T-helper 2 cell treated with Interferon-gamma antibody and Interleukin-4, amounts not matched to agents 5 μg/mL and 100 μg/mL, for 36 hours (primary cell): ENCODE results near the gene FREY1.

ENCODE experiments used
- DNase-seq: peaks from one replicate; pipeline ENCODE4 v3.0.0; 2021; ENCODE audit warnings: low spot score
- H3K27ac Mint-ChIP-seq: one replicate; pipeline ENCODE4 v1.8.0; 2021; ENCODE audit warnings: mild to moderate bottlenecking, mixed read lengths
- H3K27me3 Mint-ChIP-seq: one replicate; pipeline ENCODE4 v1.8.0; 2021; ENCODE audit warnings: low read depth, mixed read lengths
- H3K36me3 Mint-ChIP-seq: one replicate; pipeline ENCODE4 v1.8.0; 2021; ENCODE audit warnings: low read depth, mixed read lengths
- H3K4me1 Mint-ChIP-seq: one replicate; pipeline ENCODE4 v1.8.0; 2021; ENCODE audit warnings: low read depth, mixed read lengths
- H3K4me3 Mint-ChIP-seq: one replicate; pipeline ENCODE4 v1.8.0; 2022; ENCODE audit warnings: mild to moderate bottlenecking, moderate library complexity, mixed read lengths
- H3K9me3 Mint-ChIP-seq: one replicate; pipeline ENCODE4 v1.8.0; 2021; ENCODE audit warnings: mixed read lengths

Gene FREY1

GRCh38 chr11:45933131-45933831 lies 26.2 kb upstream of the FREY1 start:
- Mint-ChIP-seq H3K4me1 (peaks cover 18% of the 10 kb centered on the region), H3K36me3 (peaks cover 21% of the 10 kb centered on the region), H3K4me3 (no peak overlapping the region), H3K27me3 (no peaks in the 10 kb centered on the region), H3K9me3 (no peaks in the 10 kb centered on the region), H3K27ac (no peak overlapping the region)
- no peak for DNase-seq

GRCh38 chr11:45932217-45932616 lies 25.1 kb upstream of the FREY1 start:
- no peaks in the 10 kb centered on the region for H3K9me3 Mint-ChIP-seq
- H3K4me1 Mint-ChIP-seq, result peaks cover 21% of the 10 kb centered on the region
- H3K4me3 Mint-ChIP-seq, result no peak overlapping the region
- DNase-seq, result no peak
- no peak overlapping the region for H3K27ac Mint-ChIP-seq
- H3K27me3 Mint-ChIP-seq, result no peaks in the 10 kb centered on the region
- peaks cover 18% of the 10 kb centered on the region for H3K36me3 Mint-ChIP-seq

GRCh38 chr11:45931739-45932138 lies 24.7 kb upstream of the FREY1 start:
- no peak for DNase-seq
- Mint-ChIP-seq H3K36me3 (peaks cover 18% of the 10 kb centered on the region), H3K27ac (no peak overlapping the region), H3K4me1 (peaks cover 21% of the 10 kb centered on the region), H3K9me3 (no peaks in the 10 kb centered on the region), H3K4me3 (no peak overlapping the region), H3K27me3 (no peaks in the 10 kb centered on the region)

GRCh38 chr11:45930951-45931570 lies 24.0 kb upstream of the FREY1 start:
- Mint-ChIP-seq H3K9me3 (no peaks in the 10 kb centered on the region), H3K4me1 (peaks cover 21% of the 10 kb centered on the region), H3K4me3 (peak overlapping the region; percentile 69), H3K27ac (peak overlapping the region; percentile 88), H3K36me3 (peaks cover 14% of the 10 kb centered on the region), H3K27me3 (no peaks in the 10 kb centered on the region)
- DNase-seq, result no peak

- Mint-ChIP-seq H3K4me1 (peaks cover 21% of the 10 kb centered on the region), H3K36me3 (peaks cover 12% of the 10 kb centered on the region), H3K9me3 (no peaks in the 10 kb centered on the region), H3K27ac (peak overlapping the region; percentile 88), H3K4me3 (peak overlapping the region; percentile 69), H3K27me3 (peaks cover 2% of the 10 kb centered on the region)
- DNase-seq, result no peak
These were observed 23.1 kb upstream of the FREY1 start for GRCh38 chr11:45930031-45930794.

- H3K4me3 Mint-ChIP-seq, result peak overlapping the region; percentile 69
These were observed 22.5 kb upstream of the FREY1 start for GRCh38 chr11:45929486-45930030.

GRCh38 chr11:45928535-45929215 lies 21.6 kb upstream of the FREY1 start:
- Mint-ChIP-seq H3K27ac (peak overlapping the region; percentile 49), H3K36me3 (peaks cover 7% of the 10 kb centered on the region), H3K27me3 (peaks cover 15% of the 10 kb centered on the region), H3K9me3 (no peaks in the 10 kb centered on the region), H3K4me1 (peaks cover 21% of the 10 kb centered on the region), H3K4me3 (no peak overlapping the region)
- no peak for DNase-seq

More at GRCh38 chr11:45929486-45930030, 22.5 kb upstream of the FREY1 start:
- Mint-ChIP-seq H3K27ac (peak overlapping the region; percentile 88), H3K27me3 (peaks cover 8% of the 10 kb centered on the region), H3K36me3 (peaks cover 10% of the 10 kb centered on the region), H3K9me3 (no peaks in the 10 kb centered on the region), H3K4me1 (peaks cover 21% of the 10 kb centered on the region)
- no peak for DNase-seq

GRCh38 chr11:45927684-45928413 lies 20.8 kb upstream of the FREY1 start:
- Mint-ChIP-seq H3K27ac (peak overlapping the region; percentile 8), H3K36me3 (peaks cover 7% of the 10 kb centered on the region), H3K4me3 (no peak overlapping the region), H3K9me3 (no peaks in the 10 kb centered on the region), H3K4me1 (peaks cover 21% of the 10 kb centered on the region), H3K27me3 (peaks cover 20% of the 10 kb centered on the region)
- no peak for DNase-seq

- Mint-ChIP-seq H3K4me3 (no peak overlapping the region), H3K9me3 (no peaks in the 10 kb centered on the region), H3K27ac (peak overlapping the region; percentile 8), H3K4me1 (peaks cover 21% of the 10 kb centered on the region), H3K27me3 (peaks cover 20% of the 10 kb centered on the region), H3K36me3 (peaks cover 4% of the 10 kb centered on the region)
- DNase-seq, result no peak
These were observed 20.2 kb upstream of the FREY1 start for GRCh38 chr11:45927332-45927683.

- Mint-ChIP-seq H3K36me3 (peaks cover 2% of the 10 kb centered on the region), H3K4me1 (peaks cover 21% of the 10 kb centered on the region), H3K27me3 (peaks cover 21% of the 10 kb centered on the region), H3K27ac (no peak overlapping the region), H3K9me3 (no peaks in the 10 kb centered on the region), H3K4me3 (no peak overlapping the region)
- no peak for DNase-seq
These were observed 19.7 kb upstream of the FREY1 start for GRCh38 chr11:45926536-45927331.

- Mint-ChIP-seq H3K4me3 (no peak overlapping the region), H3K27me3 (peaks cover 27% of the 10 kb centered on the region), H3K36me3 (peaks cover 2% of the 10 kb centered on the region), H3K9me3 (no peaks in the 10 kb centered on the region), H3K27ac (no peak overlapping the region), H3K4me1 (peaks cover 20% of the 10 kb centered on the region)
- DNase-seq, result no peak
These were observed 18.9 kb upstream of the FREY1 start for GRCh38 chr11:45926001-45926401.

- Mint-ChIP-seq H3K27me3 (peaks cover 27% of the 10 kb centered on the region), H3K4me3 (no peak overlapping the region), H3K9me3 (no peaks in the 10 kb centered on the region), H3K4me1 (peaks cover 18% of the 10 kb centered on the region), H3K36me3 (peaks cover 2% of the 10 kb centered on the region), H3K27ac (no peak overlapping the region)
- no peak for DNase-seq
These were observed 18.5 kb upstream of the FREY1 start for GRCh38 chr11:45925550-45925949.
